GM19467 (cell line): ENCODE results near the gene TCF4.

Experiments used
- ATAC-seq: cut with Tn5 transposase; IDR thresholded peaks from one replicate; pipeline ENCODE4 v1.9.1; 2021; ENCODE audit warnings: mild to moderate bottlenecking, moderate library complexity; ENCODE audit not compliant: unreplicated experiment

Gene TCF4

GRCh38 chr18:55506074-55506473 lies 81.9 kb downstream of the TCF4 start:
- no peak for ATAC-seq

- ATAC-seq, result no peak
Observed at GRCh38 chr18:55504808-55505207, 83.2 kb downstream of the TCF4 start.

- no peak for ATAC-seq
Observed at GRCh38 chr18:55503167-55503820, 84.7 kb downstream of the TCF4 start.

- ATAC-seq, result no peak
Observed at GRCh38 chr18:55501982-55502710, 85.8 kb downstream of the TCF4 start.

GRCh38 chr18:55501579-55501978 lies 86.4 kb downstream of the TCF4 start:
- no peak for ATAC-seq

DNA sequence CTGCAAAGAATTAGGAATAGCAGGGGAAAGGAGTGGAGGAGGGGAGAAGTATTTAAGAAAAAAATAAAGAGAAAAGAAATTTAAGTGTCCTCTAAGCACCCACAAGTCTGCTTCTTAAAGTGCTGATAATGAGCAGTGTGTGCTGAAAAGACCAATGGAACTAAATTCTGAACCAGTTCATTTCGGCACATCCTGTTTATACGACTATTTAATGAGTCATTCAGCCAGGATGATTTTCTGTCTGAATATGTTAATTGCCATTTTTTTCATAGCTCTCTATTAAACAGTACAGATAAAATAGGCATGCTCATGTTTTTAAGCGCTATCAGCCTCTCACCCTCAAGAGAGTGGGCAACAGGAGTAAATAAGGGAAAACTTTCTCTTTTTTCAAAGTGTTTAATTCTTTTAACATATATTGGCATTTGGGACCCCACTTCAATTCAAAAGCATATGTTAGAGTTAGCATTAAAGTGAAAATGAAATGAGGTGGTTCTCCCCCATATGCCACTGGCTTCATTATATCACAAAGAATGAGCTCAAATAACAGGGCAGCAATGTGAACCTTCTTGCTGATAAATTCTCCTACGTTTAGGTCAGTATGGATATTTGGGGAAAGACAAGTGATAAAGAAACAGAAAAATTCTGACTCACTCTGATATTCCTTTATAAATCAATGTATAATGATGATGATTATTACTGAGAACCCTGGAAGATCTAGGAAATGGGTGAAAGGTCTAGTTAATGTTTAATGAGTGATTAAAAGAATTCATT lies 87.5 kb downstream of the TCF4 start:
- no peak for ATAC-seq

DNA sequence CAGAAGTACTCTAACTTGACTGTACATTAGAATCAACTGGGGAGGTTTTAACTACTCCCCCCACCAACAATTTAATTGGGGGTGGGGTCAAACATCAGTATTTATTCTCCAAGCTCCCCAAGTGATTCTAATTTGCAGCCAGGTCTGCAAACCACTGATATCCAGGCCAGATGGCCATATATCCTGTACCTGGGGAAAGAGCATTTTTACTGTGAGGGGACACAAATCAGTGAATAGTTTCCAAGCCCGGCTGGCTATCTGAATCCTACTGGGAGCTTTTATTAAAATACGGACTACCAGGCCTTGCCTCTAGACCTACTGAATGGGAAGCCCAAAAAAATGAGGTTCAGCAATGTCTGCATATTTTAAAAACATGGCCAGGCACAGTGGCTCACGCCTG lies 88.5 kb downstream of the TCF4 start:
- ATAC-seq, result no peak

DNA sequence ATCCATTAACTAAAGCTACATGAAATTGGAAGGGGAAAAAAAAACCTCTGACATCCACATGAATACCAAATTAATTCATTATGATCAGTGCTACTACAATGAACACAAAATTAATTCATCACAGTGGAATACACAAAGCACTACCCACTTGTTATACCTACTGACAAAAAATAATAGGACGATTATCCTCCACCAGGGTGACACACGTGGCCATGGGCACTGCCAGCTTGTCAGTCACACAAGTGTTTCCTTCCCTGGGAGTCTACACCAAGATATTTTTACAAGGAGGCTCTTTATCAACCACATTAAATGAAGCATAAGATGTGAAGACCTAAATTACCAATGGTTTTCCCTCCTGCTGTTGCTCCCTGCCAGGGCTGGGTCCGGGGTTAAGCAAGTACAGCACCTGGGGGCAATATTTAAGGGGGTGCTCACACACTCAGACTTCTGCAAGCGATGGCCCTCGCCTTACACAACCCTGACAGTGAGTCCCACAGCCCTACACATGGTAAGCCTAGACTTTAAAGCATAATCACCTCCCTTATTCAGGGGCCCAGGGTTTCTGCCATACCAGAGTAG lies 90.1 kb downstream of the TCF4 start:
- no peak for ATAC-seq

DNA sequence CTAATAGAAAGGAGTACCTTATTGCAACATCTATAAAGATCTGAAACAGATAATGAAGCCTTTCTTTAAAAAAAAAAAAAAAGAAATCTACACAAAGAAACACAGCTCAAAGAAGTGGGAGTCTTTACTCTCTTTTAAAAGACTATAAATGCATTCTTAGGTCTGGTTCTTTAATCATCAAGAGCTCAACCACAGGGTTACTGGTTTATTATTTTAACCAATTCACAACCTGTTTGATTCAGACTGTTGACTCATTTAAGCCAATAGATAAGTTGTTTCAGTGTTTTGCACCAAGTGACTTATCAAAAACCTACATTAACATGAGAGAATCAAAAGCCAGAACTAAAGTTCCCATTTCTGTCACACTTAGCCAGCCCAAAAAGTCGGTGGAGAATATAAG lies 93.1 kb downstream of the TCF4 start:
- ATAC-seq, result no peak

GRCh38 chr18:55494441-55494840 lies 93.6 kb downstream of the TCF4 start:
- ATAC-seq, result no peak

GRCh38 chr18:55491616-55492015 lies 96.4 kb downstream of the TCF4 start:
- no peak for ATAC-seq

DNA sequence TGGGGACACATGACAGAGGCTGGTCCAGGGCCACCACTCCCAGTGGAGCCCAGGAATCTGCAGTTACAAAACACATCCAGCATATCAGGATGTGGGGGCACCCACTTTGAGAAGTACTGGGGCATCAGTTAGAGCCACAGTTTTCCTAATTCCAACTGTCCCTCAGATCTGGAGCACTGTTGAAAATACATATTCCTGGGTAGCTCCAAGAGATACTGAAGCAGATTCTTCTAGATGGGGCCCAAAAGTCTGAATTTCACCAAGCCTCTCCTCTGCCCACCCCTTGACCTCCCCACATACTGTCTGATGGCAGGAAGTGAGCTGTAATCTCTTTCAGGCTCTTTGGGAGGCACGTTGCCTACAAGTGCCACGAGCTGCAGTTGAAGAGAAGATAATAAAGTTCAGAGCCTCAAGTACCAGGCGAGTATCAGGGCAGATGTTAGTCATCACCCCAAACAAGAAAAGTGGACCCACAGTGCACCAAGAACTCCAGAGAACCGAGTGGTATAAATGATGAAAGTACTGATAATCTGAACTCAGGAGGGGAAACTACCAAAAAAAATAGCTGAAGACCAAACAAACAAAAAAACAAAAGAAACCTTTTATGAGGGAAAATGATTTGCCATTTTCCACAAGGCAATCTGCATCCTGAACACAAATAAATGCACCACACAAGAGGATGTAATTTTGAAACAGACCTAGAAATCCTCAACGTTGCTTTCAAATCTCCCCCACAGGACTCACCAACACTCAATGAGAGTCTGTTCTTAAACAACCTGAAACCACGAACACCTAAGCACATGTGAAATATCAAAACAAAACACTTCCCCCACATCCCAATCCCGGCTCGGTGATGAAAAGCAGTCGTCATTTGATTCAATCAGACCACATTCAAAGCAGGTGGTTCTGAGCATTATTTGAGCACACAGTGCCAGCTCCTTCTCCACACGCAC lies 98.7 kb downstream of the TCF4 start:
- no peak for ATAC-seq

DNA sequence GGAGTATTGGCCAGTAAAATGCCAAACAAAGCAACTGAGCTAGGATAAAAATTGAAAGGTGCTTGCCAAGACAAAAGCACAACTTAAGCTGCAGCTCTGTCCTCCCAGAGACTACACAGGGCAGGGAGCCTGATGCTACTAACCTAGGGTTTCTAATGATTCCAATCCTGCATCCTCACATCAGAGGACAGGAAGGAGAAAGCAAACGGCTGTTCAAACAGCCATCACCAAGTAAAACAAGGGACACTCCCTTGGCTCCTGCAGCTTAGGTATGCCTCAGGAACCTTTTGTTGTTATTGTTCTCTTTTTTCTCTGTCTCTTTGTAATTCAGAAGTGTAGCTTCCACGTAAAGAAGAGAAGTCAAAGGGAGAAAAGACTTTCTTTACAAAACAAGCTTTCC lies 99.5 kb downstream of the TCF4 start:
- no peak for ATAC-seq

GRCh38 chr18:55487997-55488396 lies 100.0 kb downstream of the TCF4 start:
- no peak for ATAC-seq

DNA sequence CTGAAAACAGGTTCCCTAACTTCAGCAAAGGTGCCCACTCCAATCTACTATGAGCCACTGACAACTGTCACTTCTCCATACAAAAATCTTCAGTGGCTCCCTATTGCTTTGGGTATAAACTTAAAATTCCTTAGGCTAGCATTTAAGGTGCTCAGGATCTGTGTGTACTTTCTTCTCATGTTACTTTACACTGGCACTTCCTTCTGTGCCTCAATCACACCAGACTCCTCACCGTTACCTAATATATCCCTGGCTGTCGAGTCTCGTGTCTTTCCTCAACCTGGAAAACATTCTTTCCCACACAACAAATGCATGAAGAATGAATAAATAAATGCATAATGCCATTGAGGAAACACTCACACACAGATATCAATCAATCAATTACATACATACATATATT lies 101.1 kb downstream of the TCF4 start:
- ATAC-seq, result no peak

- ATAC-seq, result no peak
Observed at GRCh38 chr18:55485666-55486065, 102.3 kb downstream of the TCF4 start.

DNA sequence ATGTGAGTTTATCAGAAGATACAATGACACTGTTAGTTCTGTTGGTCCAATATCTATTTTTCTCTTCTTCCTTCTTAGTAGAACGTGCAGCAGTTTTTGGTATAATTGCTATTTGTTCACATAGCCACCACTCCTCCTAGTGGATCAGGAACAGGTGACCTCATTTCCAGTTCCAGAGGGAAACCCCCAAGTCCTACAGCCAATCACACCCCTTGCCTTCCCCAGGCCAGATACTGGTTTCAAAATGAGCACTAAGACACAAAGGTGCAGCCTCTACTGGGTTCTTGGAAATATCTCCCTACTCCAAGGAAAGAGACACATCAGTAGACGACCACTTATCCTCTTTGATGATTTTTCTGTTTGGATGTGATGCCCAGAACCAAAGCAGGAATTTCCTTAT lies 103.2 kb downstream of the TCF4 start:
- ATAC-seq, result no peak

- no peak for ATAC-seq
Observed at GRCh38 chr18:55483266-55483871, 104.6 kb downstream of the TCF4 start.

GRCh38 chr18:55479656-55480420 lies 108.2 kb downstream of the TCF4 start:
- no peak for ATAC-seq
